Measurements from ENCODE around the gene MTFP1. TPM values are rescaled to one million over a fixed set of nuclear protein-coding genes. Genes with fewer than 3 reads are reported as not detected.
"Not testable (repeated sequence)": the region's sequence is repeated elsewhere in the genome, so short reads cannot be mapped to it uniquely, and the experiment has no call there.

The MTFP1 gene
- total RNA-seq, 1 experiment from 2014 or later = 189 TPM

- in situ Hi-C loops (cut with HindIII; ENCODE audit: low pct_unique_long_range_greater_than_20kb, low sequenced_read_pairs) = no loop called here
- no peak for DNase-seq (ENCODE audit: low read depth)
Observed at GRCh38 chr22:30398685-30399680, 26.6 kb upstream of the MTFP1 start.

DNA sequence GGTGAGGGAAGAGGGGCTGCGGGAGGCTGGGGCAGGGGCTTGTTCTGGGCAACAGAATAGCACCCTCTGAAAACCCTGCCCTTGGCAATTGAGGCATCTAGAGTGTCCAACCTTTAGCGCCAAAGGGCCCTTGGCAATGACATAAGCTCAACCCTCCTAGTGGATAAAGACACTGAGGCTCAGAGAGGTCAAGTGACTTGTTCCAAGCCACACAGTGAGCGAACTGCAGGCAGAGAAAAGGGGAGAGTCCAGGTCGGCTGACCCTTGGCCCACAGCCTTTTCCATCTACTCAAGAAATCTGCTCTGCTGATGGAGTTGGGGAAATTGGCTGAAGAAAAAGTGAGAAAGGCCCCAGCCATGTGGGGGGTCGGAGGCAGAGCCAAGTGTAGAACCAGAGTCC lies 25.9 kb upstream of the MTFP1 start:
- DNase-seq (ENCODE audit: low read depth) = no peak
- in situ Hi-C loops (cut with HindIII; ENCODE audit: low pct_unique_long_range_greater_than_20kb, low sequenced_read_pairs) = no loop called here

GRCh38 chr22:30400159-30400558 lies 25.4 kb upstream of the MTFP1 start:
- in situ Hi-C loops (cut with HindIII; ENCODE audit: low pct_unique_long_range_greater_than_20kb, low sequenced_read_pairs) = no loop called here

GRCh38 chr22:30401024-30401423 lies 24.5 kb upstream of the MTFP1 start:
- DNase-seq (ENCODE audit: low read depth); in situ Hi-C loops (cut with HindIII; ENCODE audit: low pct_unique_long_range_greater_than_20kb, low sequenced_read_pairs): not testable (repeated sequence)

More at GRCh38 chr22:30400159-30400558, 25.4 kb upstream of the MTFP1 start:
- DNase-seq (ENCODE audit: low read depth) = no peak

DNA sequence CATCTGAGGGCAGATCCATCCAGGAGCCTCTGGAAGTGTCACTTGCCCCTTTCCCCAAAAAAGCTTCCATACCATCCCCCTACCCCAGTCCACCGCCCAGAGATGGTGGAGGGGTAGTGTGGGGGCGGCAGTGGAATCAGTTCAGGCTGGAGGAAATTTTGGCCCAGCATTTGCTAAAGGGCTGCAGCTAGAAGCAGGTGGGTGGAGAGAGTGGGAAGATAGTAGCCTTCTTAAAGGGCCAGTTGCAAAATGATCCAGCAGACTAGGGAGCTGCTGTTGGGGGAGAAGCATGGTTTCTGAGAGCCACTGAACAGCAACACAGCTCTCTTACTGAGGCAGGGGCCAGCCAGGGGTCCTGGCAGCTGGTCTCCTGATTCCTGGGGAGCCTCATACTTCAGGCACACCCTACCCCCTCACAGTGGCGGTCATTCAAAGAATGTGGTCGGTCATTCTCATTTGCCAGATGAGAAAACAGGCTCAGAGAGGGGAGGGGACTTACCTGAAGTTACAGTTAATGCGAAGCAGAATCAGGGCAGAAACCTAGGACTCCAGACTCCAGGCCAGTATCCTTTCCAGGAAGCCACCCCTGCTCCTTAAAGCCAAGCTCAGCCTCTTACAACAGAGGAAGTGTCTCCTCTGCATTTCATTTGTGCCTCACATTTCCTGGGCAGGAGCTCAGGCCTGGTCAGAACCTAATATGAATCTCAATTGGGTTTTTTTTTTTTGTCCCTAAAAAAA lies 23.4 kb upstream of the MTFP1 start:
- in situ Hi-C loops (cut with HindIII; ENCODE audit: low pct_unique_long_range_greater_than_20kb, low sequenced_read_pairs) = no loop called here
- no peak for DNase-seq (ENCODE audit: low read depth)

GRCh38 chr22:30402766-30403104 lies 22.8 kb upstream of the MTFP1 start:
- in situ Hi-C loops (cut with HindIII; ENCODE audit: low pct_unique_long_range_greater_than_20kb, low sequenced_read_pairs); DNase-seq (ENCODE audit: low read depth): not testable (repeated sequence)

DNA sequence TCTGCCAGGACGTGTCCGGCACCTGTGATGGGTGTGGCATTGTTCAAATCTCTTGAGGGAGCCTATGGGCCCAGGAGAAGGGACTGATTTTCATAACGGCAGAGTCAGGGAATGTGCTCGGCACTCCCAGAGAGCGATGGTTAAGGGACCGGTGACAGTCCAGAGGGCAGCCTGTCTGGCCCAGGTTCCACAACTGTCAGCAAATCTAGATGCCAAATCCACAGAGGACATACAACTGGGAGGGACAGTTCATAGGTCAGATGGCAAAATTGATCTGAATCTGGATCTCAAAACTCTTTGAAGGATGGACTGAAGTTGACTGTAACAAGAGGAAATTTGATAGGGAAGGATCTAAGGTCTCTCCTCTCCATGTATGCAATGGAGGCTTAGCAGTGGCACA lies 21.3 kb upstream of the MTFP1 start:
- no peak for DNase-seq (ENCODE audit: low read depth)
- in situ Hi-C loops (cut with HindIII; ENCODE audit: low pct_unique_long_range_greater_than_20kb, low sequenced_read_pairs) = no loop called here

GRCh38 chr22:30405731-30406130 lies 19.8 kb upstream of the MTFP1 start:
- in situ Hi-C loops (cut with HindIII; ENCODE audit: low pct_unique_long_range_greater_than_20kb, low sequenced_read_pairs) = no loop called here
- DNase-seq (ENCODE audit: low read depth) = no peak

- in situ Hi-C loops (cut with HindIII; ENCODE audit: low pct_unique_long_range_greater_than_20kb, low sequenced_read_pairs) = no loop called here
- DNase-seq (ENCODE audit: low read depth) = no peak
Observed at GRCh38 chr22:30406400-30406799, 19.2 kb upstream of the MTFP1 start.

GRCh38 chr22:30408388-30409102 lies 17.0 kb upstream of the MTFP1 start:
- in situ Hi-C loops (cut with HindIII; ENCODE audit: low pct_unique_long_range_greater_than_20kb, low sequenced_read_pairs) = no loop called here
- DNase-seq (ENCODE audit: low read depth) = peak; percentile 67

DNA sequence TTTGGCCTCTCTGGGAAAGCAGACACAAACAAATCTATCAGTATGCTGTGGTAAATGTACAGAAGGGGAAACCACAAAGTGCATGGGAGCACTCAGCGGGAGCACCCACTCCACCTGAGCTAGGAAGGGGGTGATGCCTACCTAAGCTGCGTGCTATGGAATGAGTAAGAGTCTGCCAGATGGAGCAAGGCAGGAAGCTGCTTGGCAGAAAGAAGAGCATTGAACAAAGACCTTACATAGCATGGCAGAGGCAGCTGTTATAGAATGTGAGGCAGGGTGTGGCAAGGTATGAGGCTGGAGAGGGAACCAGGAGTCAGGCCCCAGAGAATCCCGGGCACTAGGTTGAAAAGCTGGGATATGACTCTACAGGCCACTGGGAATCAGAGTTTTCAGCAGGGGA lies 13.8 kb upstream of the MTFP1 start:
- in situ Hi-C loops (cut with HindIII; ENCODE audit: low pct_unique_long_range_greater_than_20kb, low sequenced_read_pairs) = no loop called here
- DNase-seq (ENCODE audit: low read depth) = no peak

GRCh38 chr22:30413001-30413400 lies 12.6 kb upstream of the MTFP1 start:
- in situ Hi-C loops (cut with HindIII; ENCODE audit: low pct_unique_long_range_greater_than_20kb, low sequenced_read_pairs) = no loop called here
- DNase-seq (ENCODE audit: low read depth) = no peak

- in situ Hi-C loops (cut with HindIII; ENCODE audit: low pct_unique_long_range_greater_than_20kb, low sequenced_read_pairs) = no loop called here
- DNase-seq (ENCODE audit: low read depth) = no peak
Observed at GRCh38 chr22:30413745-30414524, 11.6 kb upstream of the MTFP1 start.

DNA sequence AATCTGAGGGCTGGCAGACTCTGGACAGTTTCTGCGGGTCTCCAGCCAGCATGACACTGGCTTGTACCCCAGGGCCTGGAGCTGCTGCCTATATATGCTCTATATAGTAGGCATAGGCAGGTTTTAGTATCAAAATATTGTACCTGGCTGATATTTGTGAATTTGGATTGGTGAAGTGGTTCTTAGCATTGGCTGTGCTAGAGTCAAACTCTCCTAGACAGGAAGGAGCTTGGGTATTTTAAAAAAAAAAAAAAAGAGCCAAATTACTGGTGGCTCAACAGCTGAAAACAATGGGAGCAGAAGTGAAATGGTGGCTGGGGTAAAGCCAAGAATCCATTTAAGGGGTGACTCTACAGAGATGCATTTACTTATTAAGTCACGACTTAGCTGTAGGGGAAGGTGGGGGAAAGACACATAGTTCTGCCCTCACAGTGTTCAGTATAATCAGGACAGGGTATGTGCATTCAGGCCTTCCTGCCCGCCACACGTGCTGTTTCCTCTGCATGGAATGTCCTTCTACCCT lies 11.0 kb upstream of the MTFP1 start:
- DNase-seq (ENCODE audit: low read depth) = no peak
- in situ Hi-C loops (cut with HindIII; ENCODE audit: low pct_unique_long_range_greater_than_20kb, low sequenced_read_pairs) = no loop called here

- DNase-seq (ENCODE audit: low read depth) = no peak
- in situ Hi-C loops (cut with HindIII; ENCODE audit: low pct_unique_long_range_greater_than_20kb, low sequenced_read_pairs) = no loop called here
Observed at GRCh38 chr22:30416403-30416802, 9.2 kb upstream of the MTFP1 start.

GRCh38 chr22:30416837-30417236 lies 8.7 kb upstream of the MTFP1 start:
- no peak for DNase-seq (ENCODE audit: low read depth)

DNA sequence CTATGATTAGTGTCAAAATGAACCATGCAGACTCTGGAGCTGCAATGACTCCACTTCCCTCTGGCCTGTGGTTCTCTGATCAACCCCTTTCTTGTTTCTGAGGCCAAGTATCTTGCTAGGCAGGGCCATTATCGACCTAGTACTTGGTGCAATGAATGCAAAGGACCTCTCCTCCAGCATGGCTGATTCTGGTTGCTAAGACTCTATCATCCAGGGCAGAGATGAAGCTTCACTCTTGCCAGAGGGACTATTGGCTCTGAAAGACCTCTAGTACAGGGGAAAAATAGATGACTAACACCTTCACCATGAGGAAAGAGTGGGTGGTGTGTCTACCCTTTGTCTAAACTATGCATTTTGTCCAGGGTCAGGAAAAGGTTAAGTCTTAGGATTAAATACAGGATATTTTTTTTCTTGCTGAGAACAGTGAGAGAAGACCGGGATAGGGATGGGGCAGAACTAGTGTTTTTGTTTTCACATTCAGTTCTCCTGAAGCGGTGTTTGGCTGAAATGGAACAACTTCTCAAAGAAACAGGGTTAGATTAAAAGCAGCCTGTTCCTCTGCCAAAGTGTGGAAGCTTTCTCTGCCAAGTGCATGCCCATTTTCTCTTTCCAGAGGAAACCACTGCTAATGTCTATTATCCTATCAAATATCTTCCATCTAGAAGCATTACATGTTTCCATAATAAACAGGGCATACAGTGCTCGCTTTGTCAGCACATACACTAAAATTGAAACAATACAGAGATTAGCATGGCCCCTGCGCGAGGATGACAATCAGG lies 5.0 kb upstream of the MTFP1 start:
- peak; percentile 65 for DNase-seq (ENCODE audit: low read depth)
- in situ Hi-C loops (cut with HindIII; ENCODE audit: low pct_unique_long_range_greater_than_20kb, low sequenced_read_pairs) = no loop called here

More at GRCh38 chr22:30416837-30417236, 8.7 kb upstream of the MTFP1 start:
- in situ Hi-C loops (cut with HindIII; ENCODE audit: low pct_unique_long_range_greater_than_20kb, low sequenced_read_pairs) = no loop called here
